IPS-18c (cell line): ENCODE measurements around the gene C19orf18.
A peak's percentile ranks its signal among the peaks of the same experiment; 100 is the strongest.
"Not testable (repeated sequence)": the region's sequence is repeated elsewhere in the genome, so short reads cannot be mapped to it uniquely, and the experiment has no call there.

Source experiments
- H3K4me3 ChIP-seq: 2 replicates; pipeline ENCODE4 v1.7.0; 2013; ENCODE audit warnings: low read depth, mild to moderate bottlenecking, low read length, moderate library complexity; ENCODE audit not compliant: insufficient read depth
- H3K9me3 ChIP-seq: one replicate; pipeline ENCODE4 v1.6.1; 2013; ENCODE audit warnings: mild to moderate bottlenecking, low read length, moderate library complexity; ENCODE audit not compliant: control insufficient read depth, insufficient read depth

The C19orf18 gene

GRCh38 chr19:57964761-57965160 lies 9.6 kb downstream of the C19orf18 start:
- no peaks in the 10 kb centered on the region for H3K9me3 ChIP-seq

GRCh38 chr19:57961785-57962184 lies 12.5 kb downstream of the C19orf18 start:
- no peak overlapping the region for H3K4me3 ChIP-seq
- peaks cover 4% of the 10 kb centered on the region for H3K9me3 ChIP-seq

More at GRCh38 chr19:57964761-57965160, 9.6 kb downstream of the C19orf18 start:
- H3K4me3 ChIP-seq: no peak overlapping the region

DNA sequence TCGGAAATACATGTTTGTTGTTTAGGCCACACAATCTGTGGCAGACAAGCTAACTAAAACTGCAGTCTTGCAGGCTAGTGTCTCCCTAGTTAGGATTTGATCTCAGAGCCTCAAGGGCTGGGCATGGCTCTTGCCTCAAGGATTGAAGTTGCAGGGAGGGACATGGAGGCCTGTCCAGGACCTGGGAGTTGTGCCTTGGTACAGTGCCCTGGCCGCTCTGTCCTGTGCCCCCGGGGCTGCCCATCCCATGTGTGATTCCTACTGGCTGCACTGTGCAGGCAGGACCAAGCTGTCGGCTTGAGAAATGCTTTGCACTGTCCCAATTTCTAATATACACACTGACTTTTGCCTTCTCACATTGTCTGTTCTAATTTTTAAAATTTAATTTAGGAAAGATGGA lies 19.3 kb downstream of the C19orf18 start:
- Histone ChIP-seq H3K9me3 (peaks cover 11% of the 10 kb centered on the region), H3K4me3 (peak overlapping the region; percentile 15; the same call in 1 of the 2 replicates)

- H3K4me3 ChIP-seq: no peak overlapping the region
- H3K9me3 ChIP-seq: peaks cover 8% of the 10 kb centered on the region
These were observed 24.6 kb downstream of the C19orf18 start for GRCh38 chr19:57949702-57950101.

GRCh38 chr19:57949296-57949695 lies 25.0 kb downstream of the C19orf18 start:
- H3K9me3 ChIP-seq: peaks cover 4% of the 10 kb centered on the region
- H3K4me3 ChIP-seq: no peak overlapping the region

DNA sequence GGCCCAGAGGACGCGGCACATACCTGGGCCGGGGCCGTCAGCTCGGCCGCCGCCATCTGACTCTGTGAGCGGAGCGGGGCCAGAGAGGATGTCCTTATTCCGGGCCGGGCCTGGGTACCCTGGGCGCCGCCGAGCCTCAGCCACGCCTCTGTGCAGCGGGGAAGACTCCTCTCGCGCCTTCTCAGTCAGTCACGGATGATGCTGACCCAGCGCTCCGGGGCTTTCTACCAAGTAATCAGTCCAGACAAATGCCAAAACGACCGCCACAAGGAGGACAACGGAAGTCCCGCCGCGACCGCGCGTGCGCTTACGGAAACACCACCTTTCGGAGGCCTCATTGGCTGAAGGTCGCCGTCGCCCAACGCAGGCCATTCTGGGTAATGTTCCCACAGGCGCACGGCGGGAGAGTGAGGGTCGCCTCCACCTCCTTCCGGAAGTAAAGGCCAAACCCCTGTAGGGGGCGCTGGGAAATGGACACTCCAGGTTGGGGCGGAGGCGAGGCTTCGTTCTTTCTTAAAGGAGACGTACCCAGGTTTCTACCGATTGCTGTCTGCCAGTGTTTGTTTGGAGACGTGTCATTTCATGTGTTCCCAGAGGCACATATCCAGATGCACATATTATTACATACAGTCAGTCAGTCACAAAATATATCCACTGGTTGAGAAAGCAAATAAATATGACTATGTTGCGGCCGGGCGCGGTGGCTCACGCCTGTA lies 26.8 kb downstream of the C19orf18 start, which contains the start of gene ZNF256:
Gene ZNF256, minus strand, starts transcription at position 288 of the 716 bp plus-strand sequence. Its CDS starts 232 bp downstream, at position 56.
- Histone ChIP-seq H3K9me3 (no peaks in the 10 kb centered on the region), H3K4me3 (peak within 1 kb of the TSS; percentile 93)

DNA sequence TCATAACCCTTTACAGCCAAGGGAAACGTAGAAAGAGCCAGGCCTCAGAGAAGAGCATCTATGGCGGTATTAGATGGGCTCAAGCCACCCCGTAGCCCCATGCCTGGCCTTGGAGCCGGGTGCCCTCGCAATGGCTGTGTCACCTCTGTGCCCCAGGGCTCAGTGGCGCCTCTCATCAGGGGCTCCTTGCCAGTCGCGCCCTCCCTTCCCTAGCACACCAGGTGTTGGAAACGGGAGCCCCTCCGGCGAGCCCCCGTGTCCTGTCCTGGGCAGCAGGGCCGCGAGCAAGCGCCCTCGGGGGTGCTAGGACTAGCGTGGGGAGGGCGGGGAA lies 27.3 kb downstream of the C19orf18 start:
- H3K9me3 ChIP-seq: no peaks in the 10 kb centered on the region
- H3K4me3 ChIP-seq: peak overlapping the region; percentile 93

DNA sequence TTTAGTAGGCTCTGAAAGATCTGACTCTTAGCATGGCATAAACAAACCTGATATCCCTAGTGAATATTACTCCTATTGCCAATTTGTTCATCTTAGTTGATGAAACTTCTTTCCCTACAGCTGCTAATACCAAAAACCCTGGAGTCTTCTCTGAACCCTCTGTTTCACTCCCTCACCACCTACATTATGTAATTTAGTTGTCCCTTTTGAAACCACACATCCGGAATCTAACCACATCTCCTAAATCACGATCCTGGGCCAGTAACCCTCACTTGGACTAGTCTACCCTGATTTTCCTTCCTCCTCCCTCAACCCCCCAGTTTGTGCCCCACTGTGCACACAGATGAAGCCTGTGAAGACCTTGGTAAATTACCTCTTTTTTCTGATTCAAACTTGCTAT lies 28.0 kb downstream of the C19orf18 start:
- H3K4me3 ChIP-seq: peak overlapping the region; percentile 93
- no peaks in the 10 kb centered on the region for H3K9me3 ChIP-seq

DNA sequence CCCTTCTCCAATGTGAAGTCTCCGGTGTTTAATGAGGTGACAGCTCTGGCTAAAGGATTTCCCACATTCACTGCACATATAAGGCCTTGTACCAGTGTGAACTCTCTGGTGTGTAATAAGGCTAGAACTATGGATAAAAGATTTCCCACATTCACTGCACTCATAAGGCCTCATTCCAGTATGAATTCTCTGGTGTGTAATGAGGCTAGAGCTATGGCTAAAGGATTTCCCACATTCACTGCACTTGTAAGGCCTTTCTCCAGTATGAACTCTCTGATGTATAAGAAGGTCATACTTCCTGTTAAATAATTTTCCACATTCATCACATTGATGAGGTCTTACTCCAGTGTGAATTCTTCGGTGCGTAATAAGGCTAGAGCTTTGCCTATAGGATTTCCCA lies 32.7 kb downstream of the C19orf18 start:
- Histone ChIP-seq H3K9me3 (peaks cover 3% of the 10 kb centered on the region), H3K4me3 (no peak overlapping the region)

GRCh38 chr19:57935731-57936130 lies 38.6 kb downstream of the C19orf18 start:
- peaks cover 1% of the 10 kb centered on the region for H3K9me3 ChIP-seq
- no peak overlapping the region for H3K4me3 ChIP-seq

GRCh38 chr19:57934820-57935665 lies 39.3 kb downstream of the C19orf18 start, which contains the start of gene ZNF418:
Gene ZNF418 (minus strand): TSS chr19:57935402. CDS start chr19:57933822, 1,580 bp downstream.
- peaks cover 8% of the 10 kb centered on the region for H3K9me3 ChIP-seq
- H3K4me3 ChIP-seq: peak within 1 kb of the TSS; percentile 91

- H3K4me3 ChIP-seq: no peak overlapping the region
- H3K9me3 ChIP-seq: peaks cover 49% of the 10 kb centered on the region
These were observed 46.7 kb downstream of the C19orf18 start for GRCh38 chr19:57927587-57927986.

- not testable (repeated sequence) for H3K9me3 ChIP-seq
- peak within 1 kb of the TSS; percentile 76 for H3K4me3 ChIP-seq
These were observed 58.0 kb downstream of the C19orf18 start, which contains the start of gene ZNF417 for GRCh38 chr19:57916168-57916995. Gene ZNF417 (minus strand): TSS chr19:57916592. CDS start chr19:57916411, 181 bp downstream.

- no peak overlapping the region for H3K4me3 ChIP-seq
- no peaks in the 10 kb centered on the region for H3K9me3 ChIP-seq
These were observed 59.8 kb downstream of the C19orf18 start for GRCh38 chr19:57914531-57914930.
